A549 (cell line): ENCODE data around the gene FBXO34.

Experiments
- CBX8 ChIP-seq: fragments of 200-600 bp; sonication (generic); IDR thresholded peaks from 2 replicates; pipeline ENCODE4 v1.6.1; 2016
- CHD4 ChIP-seq: fragments of 200-600 bp; sonication (generic); IDR thresholded peaks from 2 replicates; pipeline ENCODE4 v1.6.1; 2016; ENCODE audit warnings: antibody characterized with exemption, mild to moderate bottlenecking, borderline replicate concordance
- CTCF ChIP-seq: fragments of >200 bp; sonication (Bioruptor Twin); formaldehyde crosslinking; IDR thresholded peaks from 3 replicates; pipeline ENCODE4 v1.5.1; 2016
- FOSL2 ChIP-seq, 2 experiments: fragments of 450-650 bp in 1 of 2; fragments of >200 bp in 1 of 2; sonication (Bioruptor Twin) in 1 of 2; formaldehyde crosslinking; IDR thresholded peaks; 2 replicates each; pipeline versions ENCODE4 v1.5.0 to v1.6.1; 2016 to 2020; ENCODE audit warnings: mild to moderate bottlenecking in 1 of 2, moderate library complexity in 1 of 2

GRCh38 chr14:55256586-55256985 is 14.6 kb upstream of the FBXO34 start:
- no peak for TF ChIP-seq CTCF
- no peak for TF ChIP-seq CHD4
- no peak for TF ChIP-seq CBX8
- no peak for TF ChIP-seq FOSL2 (IDR thresholded peaks at IDR 0.05)
- TF ChIP-seq FOSL2 (CRISPR knock-in tag; IDR thresholded peaks at IDR 0.05), result no peak
